ENCODE results near the gene ANKRD18B.

GRCh38 chr9:33510262-33511183, 13.5 kb upstream of the ANKRD18B start:
- TF ChIP-seq CTCF (IDR thresholded peaks at IDR 0.05; ENCODE audit: low read length) (no peak), EZH2 (optimal IDR thresholded peaks at IDR 0.05; ENCODE audit: low read depth, low read length) (no peak), EZH2phosphoT487 (IDR thresholded peaks at IDR 0.05; ENCODE audit: low read length) (no peak)
